PFSK-1 (cell line): ENCODE results near the gene BARHL1.

Experiments
- POLR2AphosphoS5 ChIP-seq: IDR thresholded peaks from 2 replicates; pipeline ENCODE4 v1.6.1; 2012; ENCODE audit warnings: low read depth, mild to moderate bottlenecking, control low read depth, low read length, moderate library complexity
- SIN3A ChIP-seq: IDR thresholded peaks from 2 replicates; pipeline ENCODE4 v1.6.1; 2012; ENCODE audit warnings: mild to moderate bottlenecking, low read length, moderate library complexity, borderline replicate concordance; ENCODE audit not compliant: insufficient read depth
- TAF1 ChIP-seq: IDR thresholded peaks from 2 replicates; pipeline ENCODE4 v1.6.1; 2012; ENCODE audit warnings: low read length, control low read depth, borderline replicate concordance; ENCODE audit not compliant: insufficient read depth

- TF ChIP-seq POLR2AphosphoS5 (no peak), SIN3A (no peak), TAF1 (no peak)
Measured at GRCh38 chr9:132602207-132602606, 19.8 kb downstream of the BARHL1 start.
